WTC11 (cell line): ENCODE results near the gene SARDH.

Experiments
- CTCF ChIP-seq: fragments of 200-600 bp; IDR thresholded peaks from 2 replicates; pipeline ENCODE4 v1.8.0; 2022; ENCODE audit warnings: antibody characterized with exemption
- ETV6 ChIP-seq: sonication (generic); formaldehyde crosslinking; IDR thresholded peaks from 2 replicates; pipeline ENCODE4 v1.8.1; 2022; ENCODE audit warnings: mild to moderate bottlenecking, missing genetic modification reagents
- JUN ChIP-seq: sonication (generic); formaldehyde crosslinking; IDR thresholded peaks from 2 replicates; pipeline ENCODE4 v1.8.0; 2023; ENCODE audit warnings: mild to moderate bottlenecking, missing genetic modification reagents
- SMAD3 ChIP-seq: sonication (generic); formaldehyde crosslinking; IDR thresholded peaks from 2 replicates; pipeline ENCODE4 v1.8.0; 2022; ENCODE audit warnings: missing genetic modification reagents, mild to moderate bottlenecking, borderline replicate concordance
- TP53 ChIP-seq: sonication (generic); formaldehyde crosslinking; IDR thresholded peaks from 2 replicates; pipeline ENCODE4 v1.8.1; 2023; ENCODE audit warnings: mild to moderate bottlenecking, missing genetic modification reagents

GRCh38 chr9:133641396-133641655, 96.8 kb downstream of the SARDH start:
- TF ChIP-seq JUN (CRISPR knock-in tag) (no peak), CTCF (no peak), ETV6 (no peak), TP53 (CRISPR knock-in tag) (no peak), SMAD3 (CRISPR knock-in tag) (no peak)
